ENCODE results near the gene KNDC1.

The KNDC1 gene

GRCh38 chr10:133179128-133179520 lies 19.1 kb downstream of the KNDC1 start:
- DNase-seq = no peak

- no peak for DNase-seq
Measured at GRCh38 chr10:133179651-133180050, 19.6 kb downstream of the KNDC1 start.

GRCh38 chr10:133180192-133180964 lies 20.4 kb downstream of the KNDC1 start:
- DNase-seq = no peak

- DNase-seq = no peak
Measured at GRCh38 chr10:133180965-133181639, 21.1 kb downstream of the KNDC1 start.

GRCh38 chr10:133182190-133182589 lies 22.2 kb downstream of the KNDC1 start:
- no peak for DNase-seq

- DNase-seq = no peak
Measured at GRCh38 chr10:133182791-133183645, 23.0 kb downstream of the KNDC1 start.

- DNase-seq = no peak
Measured at GRCh38 chr10:133183646-133184378, 23.8 kb downstream of the KNDC1 start.

GRCh38 chr10:133184591-133185244 lies 24.7 kb downstream of the KNDC1 start:
- DNase-seq = no peak

- DNase-seq = no peak
Measured at GRCh38 chr10:133185421-133185820, 25.4 kb downstream of the KNDC1 start.

GRCh38 chr10:133185916-133186315 lies 25.9 kb downstream of the KNDC1 start:
- no peak for DNase-seq

GRCh38 chr10:133186416-133187090 lies 26.5 kb downstream of the KNDC1 start:
- no peak for DNase-seq

- no peak for DNase-seq
Measured at GRCh38 chr10:133187091-133187905, 27.3 kb downstream of the KNDC1 start.

- DNase-seq = no peak
Measured at GRCh38 chr10:133187906-133188681, 28.1 kb downstream of the KNDC1 start.

GRCh38 chr10:133189256-133189655 lies 29.2 kb downstream of the KNDC1 start:
- no peak for DNase-seq

- no peak for DNase-seq
Measured at GRCh38 chr10:133189726-133190125, 29.7 kb downstream of the KNDC1 start.

GRCh38 chr10:133190225-133190624 lies 30.2 kb downstream of the KNDC1 start:
- no peak for DNase-seq

- DNase-seq = no peak
Measured at GRCh38 chr10:133191651-133192050, 31.6 kb downstream of the KNDC1 start.

GRCh38 chr10:133194151-133194550 lies 34.1 kb downstream of the KNDC1 start:
- no peak for DNase-seq

- no peak for DNase-seq
Measured at GRCh38 chr10:133195096-133195495, 35.1 kb downstream of the KNDC1 start.

GRCh38 chr10:133195611-133196010 lies 35.6 kb downstream of the KNDC1 start:
- DNase-seq = no peak
